Esophagus squamous epithelium (tissue), 4 donors: Measurements from ENCODE around the gene KCNA10.

ENCODE experiments used
- POLR2A ChIP-seq, 4 donors: fragments of 450-650 bp; IDR thresholded peaks; one replicate each; pipeline ENCODE4 v1.6.1; 2017; ENCODE audit warnings: antibody characterized with exemption in 4 of 4, mild to moderate bottlenecking in 4 of 4, moderate library complexity in 3 of 4
- TF ChIP-seq, protein P1 (sequence below), 6 experiments: fragments of 450-650 bp in 4 of 6; fragments of 200-600 bp in 2 of 6; sonication (generic) in 2 of 6; IDR thresholded peaks; one replicate each; pipeline ENCODE4 v1.5.1; 2016 to 2019; ENCODE audit warnings: antibody characterized with exemption in 6 of 6, mild to moderate bottlenecking in 4 of 6, moderate library complexity in 4 of 6

DNA sequence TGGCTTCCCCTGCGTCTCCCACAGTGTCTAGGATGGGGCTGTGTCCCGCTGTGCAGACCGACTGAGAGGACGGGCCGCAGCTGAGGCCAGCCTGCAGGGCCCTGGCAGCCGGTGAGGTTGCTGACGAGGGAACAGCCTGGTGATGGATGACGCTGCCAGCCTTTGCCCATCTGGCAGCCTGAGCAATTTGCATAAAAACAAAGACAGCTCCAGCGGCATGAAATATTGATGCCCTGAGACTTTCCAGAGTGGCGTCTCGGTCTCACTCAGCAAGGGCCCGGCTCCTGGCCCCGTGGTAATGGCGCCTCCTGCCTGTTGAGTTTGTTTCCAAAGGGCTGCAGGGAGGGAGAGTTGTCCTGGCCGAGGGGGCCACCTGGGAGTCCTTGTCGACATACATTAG is 19.1 kb upstream of the KCNA10 start:
- TF ChIP-seq POLR2A (IDR thresholded peaks at IDR 0.05) = no peak
- TF ChIP-seq, protein P1, sequence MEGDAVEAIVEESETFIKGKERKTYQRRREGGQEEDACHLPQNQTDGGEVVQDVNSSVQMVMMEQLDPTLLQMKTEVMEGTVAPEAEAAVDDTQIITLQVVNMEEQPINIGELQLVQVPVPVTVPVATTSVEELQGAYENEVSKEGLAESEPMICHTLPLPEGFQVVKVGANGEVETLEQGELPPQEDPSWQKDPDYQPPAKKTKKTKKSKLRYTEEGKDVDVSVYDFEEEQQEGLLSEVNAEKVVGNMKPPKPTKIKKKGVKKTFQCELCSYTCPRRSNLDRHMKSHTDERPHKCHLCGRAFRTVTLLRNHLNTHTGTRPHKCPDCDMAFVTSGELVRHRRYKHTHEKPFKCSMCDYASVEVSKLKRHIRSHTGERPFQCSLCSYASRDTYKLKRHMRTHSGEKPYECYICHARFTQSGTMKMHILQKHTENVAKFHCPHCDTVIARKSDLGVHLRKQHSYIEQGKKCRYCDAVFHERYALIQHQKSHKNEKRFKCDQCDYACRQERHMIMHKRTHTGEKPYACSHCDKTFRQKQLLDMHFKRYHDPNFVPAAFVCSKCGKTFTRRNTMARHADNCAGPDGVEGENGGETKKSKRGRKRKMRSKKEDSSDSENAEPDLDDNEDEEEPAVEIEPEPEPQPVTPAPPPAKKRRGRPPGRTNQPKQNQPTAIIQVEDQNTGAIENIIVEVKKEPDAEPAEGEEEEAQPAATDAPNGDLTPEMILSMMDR (IDR thresholded peaks at IDR 0.05) = no peak
